Neural crest cell (in vitro differentiated cells): ENCODE measurements around the gene JPH4. TPM values are rescaled to one million over a fixed set of nuclear protein-coding genes. Genes with fewer than 3 reads are reported as not detected.
A peak's percentile ranks its signal among the peaks of the same experiment; 100 is the strongest.

Experiments used
- DNase-seq: peaks from one replicate; pipeline ENCODE4 v3.0.0; 2021; ENCODE audit warnings: low read depth, mixed read lengths, low spot score
- H3K27ac Mint-ChIP-seq: one replicate; pipeline ENCODE4 v1.8.0; 2021; ENCODE audit warnings: mild to moderate bottlenecking, mixed read lengths; ENCODE audit not compliant: unreplicated experiment
- H3K27me3 Mint-ChIP-seq: 2 replicates; pipeline ENCODE4 v1.8.0; 2021; ENCODE audit warnings: low read depth, mild to moderate bottlenecking, mixed read lengths
- H3K36me3 Mint-ChIP-seq: 2 replicates; pipeline ENCODE4 v1.8.0; 2021; ENCODE audit warnings: low read depth, mild to moderate bottlenecking, mixed read lengths
- H3K4me1 Mint-ChIP-seq: 2 replicates; pipeline ENCODE4 v1.8.0; 2021; ENCODE audit warnings: mixed read lengths
- H3K4me3 Mint-ChIP-seq: one replicate; pipeline ENCODE4 v1.8.0; 2021; ENCODE audit warnings: mild to moderate bottlenecking, mixed read lengths
- H3K9me3 Mint-ChIP-seq: 2 replicates; pipeline ENCODE4 v1.8.0; 2021; ENCODE audit warnings: mixed read lengths
- total RNA-seq: library from RNA; stranded (reverse); gene quantifications from 2 replicates; pipeline ENCODE4 v1.2.1, GENCODE V29; 2021
- TF ChIP-seq, protein P1 (sequence below): fragments of 200-600 bp; sonication (generic); conservative IDR thresholded peaks from 2 replicates; pipeline ENCODE4 v1.5.0; 2021; ENCODE audit warnings: antibody characterized with exemption, mild to moderate bottlenecking

JPH4 gene
- total RNA-seq, 1 donor from 2014 or later, result 1.4 TPM

DNA sequence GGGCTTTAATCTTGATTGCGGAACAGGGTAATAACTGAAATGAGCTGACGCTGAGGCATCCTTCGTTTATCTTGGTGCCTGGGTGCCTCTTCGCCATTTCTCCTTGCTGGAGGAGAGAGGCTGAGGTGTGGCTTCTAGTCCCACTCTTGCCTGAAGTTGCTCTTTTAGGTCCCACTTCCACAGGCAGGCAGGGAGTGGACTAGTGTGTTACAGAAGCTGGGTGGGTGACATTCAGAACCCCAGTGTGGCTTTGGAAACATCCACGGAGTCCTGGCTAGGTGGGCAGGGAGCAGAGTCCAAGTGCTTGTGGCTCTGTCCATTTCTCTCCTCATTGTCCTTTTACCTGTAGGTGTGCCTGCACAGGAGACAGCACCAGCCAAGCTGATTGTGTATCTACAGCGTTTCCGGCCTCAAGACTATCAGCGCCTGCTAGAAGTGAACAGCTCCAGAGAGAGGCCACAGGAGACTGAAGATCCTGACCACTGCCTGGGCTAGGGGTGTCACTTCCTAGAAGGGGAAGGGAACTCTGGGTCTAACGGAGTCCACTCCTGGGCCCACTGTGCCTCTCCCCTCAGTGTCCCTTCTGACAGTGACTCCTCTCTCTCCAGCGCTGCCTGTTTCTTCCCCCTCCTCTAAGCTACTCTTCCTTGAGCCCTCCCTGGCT lies 20.1 kb downstream of the JPH4 start:
- DNase-seq, result no peak
- no peaks in the 10 kb centered on the region for H3K27me3 Mint-ChIP-seq
- TF ChIP-seq, protein P1, sequence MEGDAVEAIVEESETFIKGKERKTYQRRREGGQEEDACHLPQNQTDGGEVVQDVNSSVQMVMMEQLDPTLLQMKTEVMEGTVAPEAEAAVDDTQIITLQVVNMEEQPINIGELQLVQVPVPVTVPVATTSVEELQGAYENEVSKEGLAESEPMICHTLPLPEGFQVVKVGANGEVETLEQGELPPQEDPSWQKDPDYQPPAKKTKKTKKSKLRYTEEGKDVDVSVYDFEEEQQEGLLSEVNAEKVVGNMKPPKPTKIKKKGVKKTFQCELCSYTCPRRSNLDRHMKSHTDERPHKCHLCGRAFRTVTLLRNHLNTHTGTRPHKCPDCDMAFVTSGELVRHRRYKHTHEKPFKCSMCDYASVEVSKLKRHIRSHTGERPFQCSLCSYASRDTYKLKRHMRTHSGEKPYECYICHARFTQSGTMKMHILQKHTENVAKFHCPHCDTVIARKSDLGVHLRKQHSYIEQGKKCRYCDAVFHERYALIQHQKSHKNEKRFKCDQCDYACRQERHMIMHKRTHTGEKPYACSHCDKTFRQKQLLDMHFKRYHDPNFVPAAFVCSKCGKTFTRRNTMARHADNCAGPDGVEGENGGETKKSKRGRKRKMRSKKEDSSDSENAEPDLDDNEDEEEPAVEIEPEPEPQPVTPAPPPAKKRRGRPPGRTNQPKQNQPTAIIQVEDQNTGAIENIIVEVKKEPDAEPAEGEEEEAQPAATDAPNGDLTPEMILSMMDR, result no peak
- H3K27ac Mint-ChIP-seq, result no peak overlapping the region
- peaks cover 37% of the 10 kb centered on the region for H3K4me1 Mint-ChIP-seq
- peak overlapping the region; percentile 80 for H3K4me3 Mint-ChIP-seq
- H3K36me3 Mint-ChIP-seq, result no peaks in the 10 kb centered on the region
- H3K9me3 Mint-ChIP-seq, result no peaks in the 10 kb centered on the region

DNA sequence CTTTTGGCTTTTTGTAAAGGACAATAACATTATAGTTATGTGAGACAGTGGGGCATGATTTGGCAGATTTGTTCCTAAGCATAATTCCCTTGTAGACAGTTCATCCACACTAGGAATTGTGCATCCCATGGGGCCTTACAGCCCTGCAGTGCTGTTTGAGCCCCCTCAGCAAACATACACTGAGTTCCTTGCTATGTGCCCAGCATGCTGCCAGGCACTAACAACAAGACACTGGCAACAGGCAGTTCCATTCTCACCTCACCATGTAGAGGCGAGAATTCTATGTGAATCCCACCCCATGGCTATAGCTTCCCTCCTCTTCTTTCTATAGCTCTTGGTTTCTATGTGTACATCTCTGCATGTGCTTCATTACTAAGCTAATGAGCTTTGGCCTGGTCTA lies 20.6 kb downstream of the JPH4 start:
- no peaks in the 10 kb centered on the region for H3K36me3 Mint-ChIP-seq
- no peak overlapping the region for H3K27ac Mint-ChIP-seq
- TF ChIP-seq, protein P1, result no peak
- DNase-seq, result no peak
- no peaks in the 10 kb centered on the region for H3K9me3 Mint-ChIP-seq
- no peaks in the 10 kb centered on the region for H3K27me3 Mint-ChIP-seq
- peak overlapping the region; percentile 80 for H3K4me3 Mint-ChIP-seq
- peaks cover 35% of the 10 kb centered on the region for H3K4me1 Mint-ChIP-seq

GRCh38 chr14:23557521-23557920 lies 21.1 kb downstream of the JPH4 start:
- H3K27me3 Mint-ChIP-seq, result no peaks in the 10 kb centered on the region
- peak overlapping the region; percentile 80 for H3K4me3 Mint-ChIP-seq
- peaks cover 32% of the 10 kb centered on the region for H3K4me1 Mint-ChIP-seq
- TF ChIP-seq, protein P1, result no peak
- DNase-seq, result no peak
- H3K36me3 Mint-ChIP-seq, result no peaks in the 10 kb centered on the region
- H3K9me3 Mint-ChIP-seq, result no peaks in the 10 kb centered on the region
- no peak overlapping the region for H3K27ac Mint-ChIP-seq

DNA sequence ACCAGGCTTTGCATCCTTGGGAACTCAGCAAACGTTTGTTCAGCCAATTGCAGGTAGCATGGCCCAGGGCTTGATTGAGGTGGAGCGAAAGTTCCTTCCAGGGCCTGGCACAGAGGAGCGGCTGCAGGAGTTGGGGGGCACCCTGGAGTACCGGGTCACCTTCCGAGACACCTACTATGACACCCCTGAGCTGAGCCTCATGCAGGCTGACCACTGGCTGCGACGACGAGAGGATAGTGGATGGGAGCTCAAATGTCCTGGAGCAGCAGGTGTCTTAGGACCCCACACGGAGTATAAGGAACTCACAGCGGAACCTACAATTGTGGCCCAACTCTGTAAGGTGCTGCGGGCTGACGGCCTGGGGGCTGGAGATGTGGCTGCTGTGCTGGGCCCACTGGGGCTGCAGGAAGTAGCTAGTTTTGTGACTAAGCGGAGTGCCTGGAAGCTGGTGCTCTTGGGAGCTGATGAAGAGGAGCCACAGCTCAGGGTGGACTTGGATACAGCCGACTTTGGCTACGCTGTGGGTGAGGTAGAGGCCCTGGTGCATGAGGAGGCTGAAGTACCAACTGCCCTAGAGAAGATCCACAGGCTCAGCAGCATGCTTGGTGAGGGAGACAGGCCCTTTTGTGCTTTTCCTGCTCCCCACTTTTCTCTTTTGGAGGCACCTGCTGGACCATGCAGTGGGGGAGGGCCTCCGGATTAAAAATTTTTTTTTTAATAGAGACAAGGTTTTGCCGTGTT lies 21.7 kb downstream of the JPH4 start:
- H3K27ac Mint-ChIP-seq, result no peak overlapping the region
- TF ChIP-seq, protein P1, result no peak

DNA sequence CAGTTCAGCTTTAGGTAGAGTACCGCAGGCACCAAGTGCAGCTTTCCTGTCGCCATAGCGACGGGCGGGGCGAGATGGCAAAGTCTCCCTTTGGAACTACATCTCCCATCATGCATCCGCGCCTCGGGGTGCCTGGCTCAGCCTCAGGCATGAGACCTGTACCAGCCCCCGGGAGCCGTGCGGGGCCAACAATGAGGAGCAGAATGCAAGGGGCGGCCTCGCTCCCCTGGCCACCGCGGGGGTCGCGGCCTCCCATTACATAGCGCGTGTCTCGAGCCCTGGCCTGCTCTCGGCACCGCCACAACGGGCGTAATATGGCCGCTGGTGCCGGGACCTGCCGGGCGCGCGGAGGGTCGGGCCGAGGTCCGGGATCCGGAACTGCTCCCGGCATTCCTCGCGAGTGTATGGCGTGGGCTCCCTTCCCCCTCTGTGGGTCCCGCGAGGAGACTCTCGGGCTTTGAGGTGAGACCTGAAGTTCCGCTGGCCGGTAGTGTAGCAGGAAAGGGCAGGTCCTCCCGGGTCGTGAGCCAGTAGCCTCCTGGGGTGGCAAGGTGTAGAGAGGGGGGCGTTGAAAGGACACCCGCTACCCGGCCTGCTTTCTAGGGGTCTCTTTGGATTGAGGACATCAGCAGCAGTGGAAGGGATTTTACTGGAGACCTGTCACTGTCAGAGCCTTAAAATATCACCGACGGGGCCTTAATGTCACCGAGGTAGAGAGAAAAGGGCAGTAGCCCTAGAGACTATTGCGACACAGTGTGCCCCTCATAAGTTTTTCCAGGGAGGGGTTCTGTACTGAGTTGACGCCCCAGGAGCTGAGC lies 22.5 kb downstream of the JPH4 start, which contains the start of gene THTPA:
THTPA (plus strand) TSS at position 390 of the 818 bp plus-strand sequence. CDS start 487 bp downstream, outside the sequence.
- no peaks in the 10 kb centered on the region for H3K27me3 Mint-ChIP-seq
- H3K9me3 Mint-ChIP-seq, result no peaks in the 10 kb centered on the region
- peak within 1 kb of the TSS; percentile 97 for H3K27ac Mint-ChIP-seq
- peak; percentile 88 for DNase-seq
- TF ChIP-seq, protein P1, result no peak
- H3K4me3 Mint-ChIP-seq, result peak within 1 kb of the TSS; percentile 95
- H3K36me3 Mint-ChIP-seq, result no peaks in the 10 kb centered on the region
- peaks cover 37% of the 10 kb centered on the region for H3K4me1 Mint-ChIP-seq

More for the DNA sequence above, 21.7 kb downstream of the JPH4 start:
- H3K9me3 Mint-ChIP-seq, result no peaks in the 10 kb centered on the region
- peak overlapping the region; percentile 95 for H3K4me3 Mint-ChIP-seq
- H3K36me3 Mint-ChIP-seq, result no peaks in the 10 kb centered on the region
- H3K4me1 Mint-ChIP-seq, result peaks cover 34% of the 10 kb centered on the region
- DNase-seq, result no peak
- H3K27me3 Mint-ChIP-seq, result no peaks in the 10 kb centered on the region
